DOHH2 (cell line): ENCODE results near the gene NUDT3.

Experiments
- H3F3A ChIP-seq: fragments of 200-600 bp; sonication (generic), shearing (Covaris generic); 2 replicates; pipeline ENCODE4 v1.6.0; 2016; ENCODE audit warnings: antibody characterized with exemption, mild to moderate bottlenecking; ENCODE audit not compliant: control insufficient read depth, insufficient read depth
- H3K27ac ChIP-seq: fragments of 200-600 bp; sonication (generic); 2 replicates; pipeline ENCODE4 v1.5.1; 2014; ENCODE audit warnings: low read depth, mild to moderate bottlenecking, low read length, moderate library complexity
- H3K27me3 ChIP-seq: fragments of 200-600 bp; sonication (generic); 2 replicates; pipeline ENCODE4 v1.6.1; 2014; ENCODE audit warnings: mild to moderate bottlenecking, low read length, mixed read lengths; ENCODE audit not compliant: control insufficient read depth
- H3K36me3 ChIP-seq: fragments of 200-600 bp; sonication (generic); 2 replicates; pipeline ENCODE4 v1.6.1; 2014; ENCODE audit warnings: mild to moderate bottlenecking, low read length, moderate library complexity, mixed read lengths; ENCODE audit not compliant: control insufficient read depth
- H3K4me1 ChIP-seq: fragments of 200-600 bp; sonication (generic); 2 replicates; pipeline ENCODE4 v1.6.1; 2014; ENCODE audit warnings: mild to moderate bottlenecking, low read length, mixed read lengths; ENCODE audit not compliant: control insufficient read depth
- H3K4me2 ChIP-seq: fragments of 200-600 bp; sonication (generic); 2 replicates; pipeline ENCODE4 v1.6.0; 2014; ENCODE audit warnings: mild to moderate bottlenecking, low read length, moderate library complexity
- H3K4me3 ChIP-seq: fragments of 200-600 bp; sonication (generic); 2 replicates; pipeline ENCODE4 v1.5.1; 2014; ENCODE audit warnings: mild to moderate bottlenecking, low read length, mixed read lengths
- H3K79me2 ChIP-seq: fragments of 200-600 bp; sonication (generic); 2 replicates; pipeline ENCODE4 v1.6.1; 2014; ENCODE audit warnings: mild to moderate bottlenecking, low read length, mixed read lengths; ENCODE audit not compliant: control insufficient read depth
- H3K9me2 ChIP-seq: fragments of 200-600 bp; sonication (generic); replicated peaks from 2 replicates; pipeline ENCODE4 v1.6.1; 2014; ENCODE audit warnings: mild to moderate bottlenecking, low read length, mixed read lengths; ENCODE audit not compliant: control insufficient read depth
- H3K9me3 ChIP-seq: fragments of 200-600 bp; sonication (generic); 2 replicates; pipeline ENCODE4 v1.6.1; 2014; ENCODE audit warnings: antibody characterized with exemption, low read length, mixed read lengths; ENCODE audit not compliant: control insufficient read depth, insufficient read depth
- H4K20me1 ChIP-seq: fragments of 200-600 bp; sonication (generic); 2 replicates; pipeline ENCODE4 v1.6.0; 2014; ENCODE audit warnings: low read depth, mild to moderate bottlenecking, antibody characterized with exemption, low read length, moderate library complexity; ENCODE audit not compliant: control insufficient read depth, insufficient read depth
- EZH2phosphoT487 ChIP-seq: fragments of 200-600 bp; sonication (generic); IDR thresholded peaks from 2 replicates; pipeline ENCODE4 v1.6.1; 2017; ENCODE audit warnings: borderline replicate concordance, mild to moderate bottlenecking, antibody characterized with exemption, low read length, moderate library complexity, mixed read lengths
- TF ChIP-seq, protein P1 (sequence below): fragments of 200-600 bp; sonication (generic); IDR thresholded peaks from one replicate; pipeline ENCODE4 v1.5.1; 2014; ENCODE audit warnings: antibody characterized with exemption, mild to moderate bottlenecking, low read depth, low read length; ENCODE audit not compliant: poor library complexity, severe bottlenecking

Gene NUDT3

GRCh38 chr6:34359418-34360158, 32.9 kb downstream of the NUDT3 start:
- H3K79me2 ChIP-seq, result peaks cover 92% of the 10 kb centered on the region
- no peak overlapping the region for H3K27ac ChIP-seq
- TF ChIP-seq, protein P1, sequence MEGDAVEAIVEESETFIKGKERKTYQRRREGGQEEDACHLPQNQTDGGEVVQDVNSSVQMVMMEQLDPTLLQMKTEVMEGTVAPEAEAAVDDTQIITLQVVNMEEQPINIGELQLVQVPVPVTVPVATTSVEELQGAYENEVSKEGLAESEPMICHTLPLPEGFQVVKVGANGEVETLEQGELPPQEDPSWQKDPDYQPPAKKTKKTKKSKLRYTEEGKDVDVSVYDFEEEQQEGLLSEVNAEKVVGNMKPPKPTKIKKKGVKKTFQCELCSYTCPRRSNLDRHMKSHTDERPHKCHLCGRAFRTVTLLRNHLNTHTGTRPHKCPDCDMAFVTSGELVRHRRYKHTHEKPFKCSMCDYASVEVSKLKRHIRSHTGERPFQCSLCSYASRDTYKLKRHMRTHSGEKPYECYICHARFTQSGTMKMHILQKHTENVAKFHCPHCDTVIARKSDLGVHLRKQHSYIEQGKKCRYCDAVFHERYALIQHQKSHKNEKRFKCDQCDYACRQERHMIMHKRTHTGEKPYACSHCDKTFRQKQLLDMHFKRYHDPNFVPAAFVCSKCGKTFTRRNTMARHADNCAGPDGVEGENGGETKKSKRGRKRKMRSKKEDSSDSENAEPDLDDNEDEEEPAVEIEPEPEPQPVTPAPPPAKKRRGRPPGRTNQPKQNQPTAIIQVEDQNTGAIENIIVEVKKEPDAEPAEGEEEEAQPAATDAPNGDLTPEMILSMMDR, result no peak
- no peak for TF ChIP-seq EZH2phosphoT487
- peaks cover 3% of the 10 kb centered on the region; the same call in 1 of the 2 replicates for H3K36me3 ChIP-seq
- H3K9me3 ChIP-seq, result no peaks in the 10 kb centered on the region
- H3F3A ChIP-seq, result no peaks in the 10 kb centered on the region
- peaks cover 17% of the 10 kb centered on the region for H3K4me1 ChIP-seq
- peaks cover 8% of the 10 kb centered on the region; the same call in 1 of the 2 replicates for H4K20me1 ChIP-seq
- no peaks in the 10 kb centered on the region for H3K9me2 ChIP-seq
- H3K27me3 ChIP-seq, result no peaks in the 10 kb centered on the region
- no peak overlapping the region for H3K4me3 ChIP-seq
- H3K4me2 ChIP-seq, result no peak overlapping the region

DNA sequence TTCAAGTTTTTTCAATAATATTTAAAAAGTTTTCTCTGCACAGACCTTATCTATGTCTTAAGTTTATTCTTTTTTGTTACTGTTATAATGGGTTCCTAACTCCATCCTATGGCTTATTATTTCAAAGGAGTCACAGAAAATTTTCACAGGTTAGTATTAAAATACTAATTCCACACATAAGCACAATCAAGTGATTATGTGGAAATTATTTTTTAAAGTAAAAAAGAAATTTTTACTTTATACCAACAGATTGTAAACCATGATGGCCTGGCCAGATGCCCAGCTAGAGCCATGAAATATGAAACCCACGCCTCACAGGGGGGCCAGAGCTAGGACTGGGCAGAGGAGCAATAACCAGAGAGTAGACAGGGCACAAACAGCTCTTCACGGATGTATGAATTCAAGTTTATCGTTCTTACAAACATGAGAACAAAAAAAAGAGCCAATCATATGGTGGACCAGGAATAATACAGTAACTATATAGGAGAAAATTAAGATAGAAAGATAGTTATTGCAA, 34.0 kb downstream of the NUDT3 start:
- Histone ChIP-seq H3K9me2 (no peaks in the 10 kb centered on the region), H3K27ac (no peak overlapping the region), H3K4me2 (no peak overlapping the region), H3K27me3 (no peaks in the 10 kb centered on the region), H3K36me3 (peaks cover 3% of the 10 kb centered on the region; the same call in 1 of the 2 replicates), H4K20me1 (peaks cover 8% of the 10 kb centered on the region; the same call in 1 of the 2 replicates), H3K9me3 (no peaks in the 10 kb centered on the region), H3K4me3 (no peak overlapping the region), H3F3A (no peaks in the 10 kb centered on the region), H3K79me2 (peaks cover 84% of the 10 kb centered on the region), H3K4me1 (peaks cover 12% of the 10 kb centered on the region)
- TF ChIP-seq, protein P1, result no peak
- TF ChIP-seq EZH2phosphoT487, result no peak

- no peaks in the 10 kb centered on the region for H3K9me2 ChIP-seq
- TF ChIP-seq, protein P1, result no peak
- H3K27ac ChIP-seq, result no peak overlapping the region
- H4K20me1 ChIP-seq, result peaks cover 7% of the 10 kb centered on the region; the same call in 1 of the 2 replicates
- H3K4me3 ChIP-seq, result no peak overlapping the region
- H3K4me2 ChIP-seq, result no peak overlapping the region
- H3K4me1 ChIP-seq, result peaks cover 12% of the 10 kb centered on the region
- H3F3A ChIP-seq, result 0 out of 2 replicates have a peak, but pooled peaks cover 2% of the 10 kb centered on the region
- H3K36me3 ChIP-seq, result peaks cover 3% of the 10 kb centered on the region; the same call in 1 of the 2 replicates
- H3K27me3 ChIP-seq, result no peaks in the 10 kb centered on the region
- peaks cover 83% of the 10 kb centered on the region for H3K79me2 ChIP-seq
- no peaks in the 10 kb centered on the region for H3K9me3 ChIP-seq
These were observed 34.5 kb downstream of the NUDT3 start for GRCh38 chr6:34357937-34358336.
